Adrenal gland (tissue), 5 donors: ENCODE results near the gene UBA3.

Source experiments
- CTCF ChIP-seq, 6 experiments: fragments of 450-650 bp in 4 of 6; fragments of 200-600 bp in 2 of 6; sonication (generic) in 1 of 6; IDR thresholded peaks; 1 replicate in 5 of 6; 2 replicates in 1 of 6; pipeline versions ENCODE4 v1.5.1 to v1.8.0; 2016 to 2021; ENCODE audit warnings: antibody characterized with exemption in 6 of 6, mild to moderate bottlenecking in 2 of 6, moderate library complexity in 1 of 6
- POLR2A ChIP-seq, 2 donors: fragments of 450-650 bp; IDR thresholded peaks; one replicate each; pipeline ENCODE4 v1.6.1; 2017; ENCODE audit warnings: antibody characterized with exemption in 2 of 2, mild to moderate bottlenecking in 2 of 2, moderate library complexity in 1 of 2
- donor health status: DM: no; HTN: no; CAD: no.

GRCh38 chr3:69120879-69121464 is 40.8 kb upstream of the UBA3 start:
- TF ChIP-seq CTCF (IDR thresholded peaks at IDR 0.05) (peak; percentile 61 to 94 (median 79)), POLR2A (IDR thresholded peaks at IDR 0.05) (no peak)
